ENCODE measurements around the gene IL10. TPM values are rescaled to one million over a fixed set of nuclear protein-coding genes. Genes with fewer than 3 reads are reported as not detected.
"Not testable (repeated sequence)": the region's sequence is repeated elsewhere in the genome, so short reads cannot be mapped to it uniquely, and the experiment has no call there.

IL10 gene
- total RNA-seq, 1 donor from 2014 or later, result not detected

GRCh38 chr1:206769304-206769731 lies 3.0 kb downstream of the IL10 start:
- H3K27ac ChIP-seq, result no peak overlapping the region
- H3K27ac Mint-ChIP-seq, result peak overlapping the region; percentile 72
- H3K9me3 Mint-ChIP-seq, result peaks cover 3% of the 10 kb centered on the region
- H3K27me3 ChIP-seq, result no peaks in the 10 kb centered on the region
- no peaks in the 10 kb centered on the region for H3F3A ChIP-seq (ENCODE audit: low read depth)
- peaks cover 11% of the 10 kb centered on the region for H3K4me1 ChIP-seq
- no peak overlapping the region for H2AFZ ChIP-seq (replicated peaks)
- H3K27me3 Mint-ChIP-seq (ENCODE audit: insufficient read depth, low read depth), result peaks cover 2% of the 10 kb centered on the region
- no peaks in the 10 kb centered on the region for H3K9me3 ChIP-seq (ENCODE audit: low read depth)
- no peaks in the 10 kb centered on the region for H3K79me2 ChIP-seq (ENCODE audit: low read depth)
- H3K4me2 ChIP-seq, result no peak overlapping the region
- no peak for DNase-seq (ENCODE audit: low spot score)
- H3K36me3 Mint-ChIP-seq, result no peaks in the 10 kb centered on the region
- H3K4me3 Mint-ChIP-seq, result no peak overlapping the region
- H3K36me3 ChIP-seq, result no peaks in the 10 kb centered on the region
- TF ChIP-seq CTCF (IDR thresholded peaks at IDR 0.05) (no peak), EZH2 (IDR thresholded peaks at IDR 0.05) (no peak), EZH2phosphoT487 (IDR thresholded peaks at IDR 0.05) (no peak)
- H3K9ac ChIP-seq, result no peak overlapping the region
- H3K4me1 Mint-ChIP-seq, result peaks cover 20% of the 10 kb centered on the region
- no peak overlapping the region for H3K4me3 ChIP-seq
- no peaks in the 10 kb centered on the region for H4K20me1 ChIP-seq (ENCODE audit: low read depth)

- no peaks in the 10 kb centered on the region for H3K9me3 ChIP-seq (ENCODE audit: low read depth)
- H3K27me3 ChIP-seq, result no peaks in the 10 kb centered on the region
- no peak overlapping the region for H3K4me3 ChIP-seq
- no peak overlapping the region for H3K9ac ChIP-seq
- H3K9me3 Mint-ChIP-seq, result peaks cover 3% of the 10 kb centered on the region
- no peaks in the 10 kb centered on the region for H3K36me3 Mint-ChIP-seq
- TF ChIP-seq CTCF (IDR thresholded peaks at IDR 0.05) (no peak), EZH2phosphoT487 (IDR thresholded peaks at IDR 0.05) (no peak), EZH2 (IDR thresholded peaks at IDR 0.05) (no peak)
- H3F3A ChIP-seq (ENCODE audit: low read depth), result no peaks in the 10 kb centered on the region
- no peak overlapping the region for H3K27ac ChIP-seq
- H3K4me3 Mint-ChIP-seq, result no peak overlapping the region
- no peaks in the 10 kb centered on the region for H3K79me2 ChIP-seq (ENCODE audit: low read depth)
- H3K27ac Mint-ChIP-seq, result no peak overlapping the region
- peaks cover 11% of the 10 kb centered on the region for H3K4me1 ChIP-seq
- no peak for DNase-seq (ENCODE audit: low spot score)
- no peak overlapping the region for H3K4me2 ChIP-seq
- peaks cover 2% of the 10 kb centered on the region for H3K27me3 Mint-ChIP-seq (ENCODE audit: insufficient read depth, low read depth)
- no peaks in the 10 kb centered on the region for H3K36me3 ChIP-seq
- H4K20me1 ChIP-seq (ENCODE audit: low read depth), result no peaks in the 10 kb centered on the region
- no peak overlapping the region for H2AFZ ChIP-seq (replicated peaks)
- peaks cover 20% of the 10 kb centered on the region for H3K4me1 Mint-ChIP-seq
Observed at GRCh38 chr1:206768472-206769303, 3.6 kb downstream of the IL10 start.

- Histone ChIP-seq H3K36me3 (no peaks in the 10 kb centered on the region), H3K9me3 (ENCODE audit: low read depth) (no peaks in the 10 kb centered on the region), H3K27me3 (no peaks in the 10 kb centered on the region), H3K4me2 (no peak overlapping the region), H3K4me1 (peaks cover 11% of the 10 kb centered on the region), H3K79me2 (ENCODE audit: low read depth) (no peaks in the 10 kb centered on the region), H4K20me1 (ENCODE audit: low read depth) (no peaks in the 10 kb centered on the region), H3K27ac (no peak overlapping the region), H3F3A (ENCODE audit: low read depth) (no peaks in the 10 kb centered on the region), H3K9ac (no peak overlapping the region), H2AFZ (replicated peaks) (no peak overlapping the region), H3K4me3 (no peak overlapping the region)
- no peak for TF ChIP-seq CTCF (IDR thresholded peaks at IDR 0.05)
- Mint-ChIP-seq H3K9me3 (peaks cover 3% of the 10 kb centered on the region), H3K36me3 (no peaks in the 10 kb centered on the region), H3K4me1 (peaks cover 20% of the 10 kb centered on the region), H3K4me3 (no peak overlapping the region), H3K27me3 (ENCODE audit: insufficient read depth, low read depth) (peaks cover 7% of the 10 kb centered on the region), H3K27ac (no peak overlapping the region)
- peak; percentile 7 for DNase-seq (ENCODE audit: low spot score)
Observed at GRCh38 chr1:206766251-206766856, 5.9 kb downstream of the IL10 start.

DNA sequence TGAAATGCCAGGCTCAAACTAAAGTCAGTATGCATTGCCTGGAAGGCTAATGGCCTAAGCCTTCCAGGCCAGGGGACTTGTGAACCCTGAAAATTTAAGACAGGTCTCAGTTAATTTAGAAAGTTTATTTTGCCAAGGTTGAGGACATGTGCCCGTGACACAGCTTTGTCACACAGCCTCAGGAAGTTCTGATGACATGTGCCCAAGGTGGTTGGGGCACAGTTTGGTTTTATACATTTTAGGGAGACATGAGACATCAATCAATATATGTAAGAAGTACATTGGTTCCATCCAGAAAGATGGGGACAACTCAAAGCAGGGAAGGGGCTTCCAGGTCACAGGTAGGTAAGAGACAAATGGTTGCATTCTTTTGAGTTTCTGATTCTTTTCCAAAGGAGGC lies 6.5 kb downstream of the IL10 start:
- not testable (repeated sequence) for H2AFZ ChIP-seq (replicated peaks); H3K27ac Mint-ChIP-seq; H3K27ac ChIP-seq; H3K9me3 ChIP-seq (ENCODE audit: low read depth); H3K36me3 ChIP-seq; H3K36me3 Mint-ChIP-seq; H3K4me3 Mint-ChIP-seq; H3K27me3 Mint-ChIP-seq (ENCODE audit: insufficient read depth, low read depth); H4K20me1 ChIP-seq (ENCODE audit: low read depth); H3K4me1 ChIP-seq; H3F3A ChIP-seq (ENCODE audit: low read depth); H3K79me2 ChIP-seq (ENCODE audit: low read depth); H3K9ac ChIP-seq; DNase-seq (ENCODE audit: low spot score); H3K9me3 Mint-ChIP-seq; H3K4me2 ChIP-seq; H3K27me3 ChIP-seq; H3K4me3 ChIP-seq
- peaks cover 17% of the 10 kb centered on the region for H3K4me1 Mint-ChIP-seq

DNA sequence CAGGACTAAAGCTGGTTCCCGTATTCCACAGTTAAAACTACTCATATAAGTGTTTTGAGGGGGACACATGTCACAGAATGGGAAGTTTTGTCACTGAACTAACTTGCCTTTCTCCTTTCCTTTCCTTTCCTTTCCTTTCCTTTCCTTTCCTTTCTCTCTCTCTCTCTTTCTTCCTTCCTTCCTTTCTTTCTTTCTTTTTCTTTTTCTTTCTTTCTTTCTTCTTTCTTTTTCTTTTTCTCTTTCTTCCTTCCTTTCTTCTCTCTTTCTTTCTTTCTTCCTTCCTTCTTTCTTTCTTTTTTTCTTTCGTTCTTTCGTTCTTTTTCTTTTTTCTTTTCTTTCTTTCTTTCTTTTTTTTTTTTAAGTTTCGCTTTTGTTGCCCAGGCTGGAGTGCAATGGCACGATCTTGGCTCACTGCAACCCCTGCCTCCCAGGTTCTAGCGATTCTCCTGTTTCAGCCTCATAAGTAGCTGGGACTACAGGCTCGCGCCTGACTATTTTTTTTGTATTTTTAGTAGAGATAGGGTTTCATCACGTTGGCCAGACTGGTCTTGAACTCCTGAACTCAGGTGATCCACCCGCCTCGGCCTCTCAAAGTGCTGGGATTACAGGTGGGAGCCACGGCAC lies 9.4 kb downstream of the IL10 start:
- H3K4me1 ChIP-seq; H2AFZ ChIP-seq (replicated peaks); H3K36me3 ChIP-seq; H3K27ac ChIP-seq; DNase-seq (ENCODE audit: low spot score); H3K4me3 Mint-ChIP-seq; H3K79me2 ChIP-seq (ENCODE audit: low read depth); H3K27me3 ChIP-seq; H3K9ac ChIP-seq; H3K4me2 ChIP-seq; H4K20me1 ChIP-seq (ENCODE audit: low read depth); H3K36me3 Mint-ChIP-seq; H3K4me3 ChIP-seq; H3F3A ChIP-seq (ENCODE audit: low read depth); H3K27ac Mint-ChIP-seq; H3K9me3 Mint-ChIP-seq; H3K9me3 ChIP-seq (ENCODE audit: low read depth); H3K27me3 Mint-ChIP-seq (ENCODE audit: insufficient read depth, low read depth); H3K4me1 Mint-ChIP-seq: not testable (repeated sequence)

Measured in neural progenitor cell (in vitro differentiated cells).